CD4-positive, alpha-beta T cell treated with Interleukin-21 for 1 hour (primary cell): ENCODE results near the gene ERC2.

Experiments used
- DNase-seq: peaks from one replicate; pipeline ENCODE4 v3.0.0-alpha.2; 2020

ERC2 gene

GRCh38 chr3:56424336-56424735 is 43.9 kb downstream of the ERC2 start:
- DNase-seq: no peak

- no peak for DNase-seq
Measured at GRCh38 chr3:56423661-56424099, 44.6 kb downstream of the ERC2 start.

DNA sequence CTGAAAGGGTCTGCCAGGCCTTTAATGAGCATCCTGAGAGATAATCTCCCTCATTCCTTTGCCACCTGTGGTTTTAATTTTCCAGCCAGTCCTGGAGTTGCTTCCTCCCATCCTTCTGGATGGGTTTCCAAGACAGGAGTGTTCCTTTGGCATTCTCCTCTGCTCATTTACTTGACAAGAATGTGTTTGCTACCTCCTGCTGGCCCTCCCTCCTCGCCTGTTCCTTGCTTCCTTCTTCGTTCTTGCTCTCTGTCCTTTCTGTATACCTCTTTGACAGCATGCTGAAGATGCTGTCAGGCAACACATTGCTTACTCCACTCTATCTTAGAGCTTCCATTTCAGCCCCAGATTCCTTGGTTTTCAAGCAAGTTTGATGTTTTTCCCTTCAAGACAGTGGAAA is 46.0 kb downstream of the ERC2 start:
- no peak for DNase-seq

- no peak for DNase-seq
Measured at GRCh38 chr3:56421205-56421604, 47.1 kb downstream of the ERC2 start.

- no peak for DNase-seq
Measured at GRCh38 chr3:56415652-56416051, 52.6 kb downstream of the ERC2 start.

GRCh38 chr3:56413911-56414310 is 54.4 kb downstream of the ERC2 start:
- DNase-seq: no peak

GRCh38 chr3:56411166-56411565 is 57.1 kb downstream of the ERC2 start:
- no peak for DNase-seq

DNA sequence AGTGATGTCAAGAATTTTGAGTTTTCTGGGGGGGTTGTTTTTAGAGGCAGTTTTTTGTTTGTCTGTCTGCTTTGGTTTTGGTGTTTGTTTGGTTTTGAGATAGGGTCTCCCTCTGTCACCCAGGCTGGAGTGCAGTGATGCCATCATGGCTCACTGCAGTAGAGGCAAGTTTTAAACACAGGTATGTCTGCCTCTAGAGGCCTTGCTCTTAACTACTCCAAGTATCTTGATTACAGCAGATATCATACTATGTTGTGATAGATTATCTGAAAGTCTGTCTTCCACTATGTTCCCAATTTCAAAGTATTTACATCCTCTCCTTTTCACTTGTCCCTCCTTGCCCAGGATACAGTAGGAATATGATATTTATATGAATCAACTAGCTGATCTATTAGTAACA is 57.7 kb downstream of the ERC2 start:
- no peak for DNase-seq

GRCh38 chr3:56409790-56410189 is 58.5 kb downstream of the ERC2 start:
- no peak for DNase-seq

DNA sequence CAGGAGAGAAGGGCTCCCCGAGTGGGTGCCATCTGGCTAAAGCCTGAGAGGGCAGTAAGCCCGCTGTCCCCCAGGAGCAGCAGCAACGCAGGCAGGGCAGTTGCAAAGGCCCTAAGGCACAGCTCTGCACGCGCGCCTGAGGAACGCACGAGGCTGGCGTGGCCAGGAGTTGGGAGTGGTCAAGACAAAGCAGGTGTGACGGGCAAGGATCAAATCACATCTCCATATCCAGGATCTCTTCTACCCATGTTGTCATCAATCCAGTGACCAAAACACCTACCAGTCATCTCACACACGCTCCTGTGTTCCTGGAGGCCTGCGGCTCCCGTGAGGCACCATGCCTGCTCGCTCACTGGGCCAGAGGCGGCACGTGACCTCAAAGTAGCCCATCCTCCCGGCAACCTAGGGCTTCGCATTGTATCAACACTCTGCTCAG is 59.5 kb downstream of the ERC2 start:
- no peak for DNase-seq

GRCh38 chr3:56406826-56407515 is 61.3 kb downstream of the ERC2 start:
- DNase-seq: no peak

- DNase-seq: no peak
Measured at GRCh38 chr3:56404884-56405283, 63.4 kb downstream of the ERC2 start.

- DNase-seq: no peak
Measured at GRCh38 chr3:56398659-56399058, 69.6 kb downstream of the ERC2 start.

GRCh38 chr3:56397798-56398197 is 70.5 kb downstream of the ERC2 start:
- DNase-seq: no peak

DNA sequence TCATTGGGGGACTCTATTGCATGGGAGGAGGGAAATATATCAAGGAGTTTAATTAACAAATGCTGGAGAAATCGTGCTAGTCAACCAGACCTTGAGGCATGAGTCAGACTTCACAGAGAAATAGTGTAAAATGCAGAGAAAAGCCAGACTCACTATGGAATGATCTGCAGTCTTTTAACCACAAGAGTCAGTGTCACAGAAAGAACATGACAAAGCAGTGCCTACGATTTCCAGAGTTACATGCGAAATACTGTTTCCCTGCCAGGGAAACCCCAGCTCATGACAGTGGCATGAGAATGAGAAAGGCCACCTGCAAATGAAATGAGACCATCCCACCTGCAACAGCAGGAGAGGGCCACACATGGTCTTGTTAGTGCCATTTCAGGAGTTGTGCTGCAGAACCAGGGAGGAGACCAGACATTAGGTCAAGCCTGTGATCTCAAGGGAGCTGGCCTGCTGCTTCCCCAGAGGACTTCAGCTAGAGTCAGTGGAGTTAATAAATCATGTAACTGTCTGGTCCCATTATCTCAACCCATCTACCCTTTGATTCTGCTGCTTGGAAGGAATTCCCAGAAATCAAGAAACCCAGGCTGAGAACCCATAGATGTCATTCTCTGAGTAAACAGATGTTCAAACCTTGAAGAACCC is 79.0 kb downstream of the ERC2 start:
- no peak for DNase-seq

DNA sequence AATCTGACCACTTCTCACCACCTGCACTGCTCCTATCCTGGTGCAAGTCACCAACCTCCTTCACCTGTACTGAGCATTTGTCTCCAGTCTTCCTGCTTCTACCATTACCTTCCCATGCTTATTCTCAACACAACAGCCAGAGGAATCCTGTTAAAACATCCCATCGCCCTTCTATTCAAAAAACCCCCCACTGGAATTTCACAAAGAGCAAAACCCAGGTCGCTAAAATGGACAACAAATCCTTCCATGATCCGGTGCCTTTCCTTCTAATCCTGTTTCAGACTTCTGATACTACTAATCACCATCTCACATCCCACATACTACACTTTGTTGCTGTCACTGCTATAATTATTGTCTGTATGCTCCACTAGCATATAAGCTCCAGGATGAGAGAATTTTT is 85.2 kb downstream of the ERC2 start:
- no peak for DNase-seq

DNA sequence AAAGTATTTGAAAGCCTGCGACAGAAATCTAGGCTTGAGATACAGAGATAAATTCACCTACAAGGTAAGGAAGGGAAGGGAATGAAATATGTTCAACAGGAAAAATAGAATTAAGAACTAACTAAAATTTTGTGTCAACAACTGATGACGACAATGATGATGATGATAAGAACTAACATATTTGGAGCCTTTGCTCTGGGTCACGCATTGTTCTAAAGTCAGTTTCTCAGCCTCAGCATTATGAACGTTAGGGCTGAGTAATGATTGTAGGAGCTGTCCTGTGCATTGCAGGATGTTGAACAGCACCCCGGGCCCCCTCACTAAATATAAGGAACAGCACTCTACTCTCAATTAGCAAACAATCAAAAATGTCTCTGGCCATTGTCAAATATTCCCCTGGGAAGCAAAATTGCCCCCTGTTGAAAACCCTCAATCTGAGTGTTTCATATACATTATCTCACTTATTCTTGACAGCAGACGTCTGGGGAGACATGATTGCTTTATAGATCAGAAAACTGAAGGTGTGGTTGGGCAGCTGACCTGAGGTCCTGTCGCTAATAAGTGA is 88.5 kb downstream of the ERC2 start:
- DNase-seq: no peak

- DNase-seq: no peak
Measured at GRCh38 chr3:56375654-56376053, 92.6 kb downstream of the ERC2 start.

DNA sequence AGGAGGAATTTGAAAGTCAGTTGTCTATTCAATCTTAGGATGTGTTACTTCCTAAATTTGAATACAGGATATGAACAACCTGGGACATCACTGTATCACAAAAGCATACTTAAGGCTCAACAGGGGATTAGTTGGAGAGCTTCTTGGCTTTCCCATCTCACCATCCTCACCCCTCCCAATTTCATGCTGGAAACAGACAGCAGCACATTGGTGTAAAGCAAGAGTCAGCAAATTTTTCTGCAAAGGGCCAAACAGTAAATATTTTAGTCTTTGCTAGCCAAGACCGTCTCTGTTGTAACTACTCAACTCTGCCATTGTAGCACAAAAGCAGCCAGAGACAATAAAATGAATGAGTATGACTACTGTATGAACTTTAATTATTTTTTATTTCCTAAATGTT is 94.9 kb downstream of the ERC2 start:
- DNase-seq: no peak

DNA sequence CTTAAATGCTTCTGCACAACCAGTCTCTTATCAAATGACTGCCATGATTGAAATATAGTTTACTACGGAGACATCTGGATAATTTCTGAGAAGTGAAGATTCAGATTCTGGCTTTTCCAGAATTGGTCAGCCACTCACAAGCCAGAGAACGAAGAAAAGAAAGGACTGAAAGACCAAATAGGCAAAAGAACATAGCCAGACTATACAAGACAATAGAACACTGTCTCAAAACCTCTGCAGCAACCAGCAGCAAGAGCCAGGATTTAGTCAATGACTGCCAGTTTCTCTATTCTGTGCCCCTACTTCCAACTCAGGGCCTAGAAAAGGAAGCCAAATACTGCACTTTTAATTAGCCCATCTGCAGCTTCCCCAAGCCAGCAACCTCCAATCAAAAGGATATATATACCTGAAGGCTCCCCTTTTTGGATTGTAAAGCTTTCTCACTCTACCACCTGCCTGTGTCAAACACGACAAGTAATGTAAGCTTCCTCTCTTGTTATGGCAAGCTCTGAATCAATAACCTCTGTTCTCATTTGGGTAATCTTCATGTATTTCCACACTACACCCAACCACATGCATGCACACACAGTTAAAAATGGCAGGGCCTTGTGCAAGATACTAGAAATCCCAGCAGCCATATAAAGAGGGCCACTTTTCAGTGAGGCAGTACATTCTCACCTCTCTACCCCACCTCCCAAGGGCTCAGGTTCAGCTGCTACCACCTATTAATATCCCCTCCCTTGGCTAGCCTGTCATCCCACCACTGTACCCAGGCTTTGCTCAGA is 97.1 kb downstream of the ERC2 start:
- DNase-seq: no peak

DNA sequence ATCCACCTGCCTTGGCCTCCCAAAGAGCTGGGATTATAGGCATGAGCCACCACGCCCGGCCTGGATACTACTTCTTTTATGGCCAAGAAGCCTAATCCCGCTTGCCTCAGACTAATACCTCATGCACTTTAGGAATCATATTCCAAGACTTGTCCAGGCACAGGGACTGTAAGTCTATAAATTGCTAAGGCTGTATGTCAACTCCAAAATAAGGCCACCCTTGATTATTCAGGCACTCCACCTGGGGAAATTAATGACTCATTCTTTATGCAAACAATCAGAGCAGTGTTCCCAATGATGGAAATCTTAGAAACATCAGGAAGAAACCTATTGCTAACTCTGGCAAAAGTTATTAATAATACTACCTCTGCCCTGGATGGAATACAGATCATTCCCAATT is 98.4 kb downstream of the ERC2 start:
- DNase-seq: no peak

- no peak for DNase-seq
Measured at GRCh38 chr3:56368846-56369245, 99.4 kb downstream of the ERC2 start.

GRCh38 chr3:56366641-56367162 is 101.6 kb downstream of the ERC2 start:
- DNase-seq: no peak
